Sigmoid colon (tissue), 7 donors: ENCODE results near the gene STK10. TPM values are rescaled to one million over a fixed set of nuclear protein-coding genes. Genes with fewer than 3 reads are reported as not detected.

ENCODE experiments used
- DNase-seq: peaks from one replicate; pipeline ENCODE4 v3.0.0-alpha.2; 2019
- H3K27ac ChIP-seq, 4 donors: fragments of 200-600 bp; sonication (generic); one replicate each; pipeline ENCODE4 v1.5.1; 2016 to 2019; ENCODE audit warnings: mild to moderate bottlenecking in 1 of 4
- H3K27me3 ChIP-seq, 3 donors: fragments of 200-600 bp; sonication (generic); one replicate each; pipeline ENCODE4 v1.5.1; 2019; ENCODE audit warnings: mild to moderate bottlenecking in 1 of 3
- H3K36me3 ChIP-seq, 4 donors: fragments of 200-600 bp; sonication (generic); one replicate each; pipeline ENCODE4 v1.5.1; 2016 to 2019
- H3K4me1 ChIP-seq, 4 donors: fragments of 200-600 bp; sonication (generic); one replicate each; pipeline ENCODE4 v1.5.1; 2017 to 2019
- H3K4me3 ChIP-seq, 4 donors: fragments of 200-600 bp; sonication (generic); one replicate each; pipeline ENCODE4 v1.5.1; 2017 to 2019; ENCODE audit warnings: mild to moderate bottlenecking in 2 of 4, moderate library complexity in 1 of 4
- H3K9me3 ChIP-seq, 4 donors: fragments of 200-600 bp in 3 of 4; sonication (generic) in 3 of 4; one replicate each; pipeline versions ENCODE4 v1.5.1 to v1.6.1; 2013 to 2019
- CTCF ChIP-seq, 4 experiments: fragments of 450-650 bp in 3 of 4; fragments of 200-600 bp in 1 of 4; IDR thresholded peaks; one replicate each; pipeline ENCODE4 v1.5.1; 2016 to 2019; ENCODE audit warnings: antibody characterized with exemption in 4 of 4, mild to moderate bottlenecking in 3 of 4, moderate library complexity in 2 of 4
- EP300 ChIP-seq, 4 donors: sonication (generic); formaldehyde crosslinking; IDR thresholded peaks; one replicate each; pipeline ENCODE4 v1.6.1; 2017; ENCODE audit warnings: antibody characterized with exemption in 4 of 4
- POLR2A ChIP-seq, 2 donors: fragments of 450-650 bp; IDR thresholded peaks; one replicate each; pipeline ENCODE4 v1.6.1; 2016; ENCODE audit warnings: antibody characterized with exemption in 2 of 2, mild to moderate bottlenecking in 2 of 2, moderate library complexity in 2 of 2
- POLR2AphosphoS5 ChIP-seq, 4 donors: sonication (generic); formaldehyde crosslinking; IDR thresholded peaks; one replicate each; pipeline ENCODE4 v1.6.1; 2017; ENCODE audit warnings: antibody characterized with exemption in 4 of 4
- WGBS, 2 donors: extraction: QIAGEN DNeasy Blood & Tissue Kit; methylation state at CpG; one replicate each; pipeline ENCODE4 v1.1.7; 2013; 5-methylcytosine and 5-hydroxymethylcytosine counted together
- intact Hi-C: fragments of 100-400 bp; cut with DNase I; formaldehyde crosslinking; loops from one replicate; pipeline ENCODE4 v1.15.1; 2023
- polyA plus RNA-seq, 3 donors: library from polyadenylated mRNA; stranded (reverse); fragments of 200-250 nt; gene quantifications; one replicate each; pipeline ENCODE4 v1.2.3, GENCODE V29; 2013
- total RNA-seq, 4 donors: library from RNA; depleted of rRNA; stranded (reverse); fragments of >200 nt; gene quantifications; one replicate each; pipeline ENCODE4 v1.1.0, GENCODE V29; 2016
- donor health status: healthy with polysubstance abuse.
- donor health status: Bipolar disorder and iron deficiency.
- donor health status: healthy.

Gene STK10
- total and polyA plus RNA-seq, 7 donors = 4.2 to 28.6 (median 12.5) TPM

DNA sequence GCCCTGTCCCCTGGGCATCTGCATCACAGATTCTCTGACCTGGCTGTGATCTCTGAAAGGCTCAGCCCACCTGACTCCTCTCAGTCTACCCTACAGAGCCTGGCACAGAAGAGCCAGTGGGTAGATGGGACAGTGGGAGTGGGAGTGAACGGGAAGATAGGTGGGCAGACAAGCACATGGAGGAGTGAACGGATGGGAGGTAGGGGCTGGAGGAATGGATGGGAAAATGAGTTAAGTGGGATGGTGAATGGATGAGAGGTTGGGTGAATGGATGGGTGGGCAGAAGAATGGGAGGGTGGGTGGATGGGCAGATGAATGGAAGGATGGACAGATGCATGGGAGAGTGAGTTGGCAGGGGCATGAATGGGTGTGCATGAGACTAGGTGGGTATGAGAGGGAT, 18.8 kb downstream of the STK10 start:
- H3K36me3 ChIP-seq = no peaks in the 10 kb centered on the region
- 96 to 100% methylated on average over 2 of the region's 2 CpGs for WGBS, 2 donors
- no peaks in the 10 kb centered on the region for H3K9me3 ChIP-seq
- TF ChIP-seq POLR2A (IDR thresholded peaks at IDR 0.05) (no peak), CTCF (IDR thresholded peaks at IDR 0.05) (no peak), EP300 (IDR thresholded peaks at IDR 0.05) (no peak), POLR2AphosphoS5 (IDR thresholded peaks at IDR 0.05) (no peak)
- no peaks in the 10 kb centered on the region for H3K27me3 ChIP-seq
- H3K27ac ChIP-seq = no peak overlapping the region
- intact Hi-C loops = no loop called here
- peaks cover 0 to 19% (median 12%) of the 10 kb centered on the region in 4 donors for H3K4me1 ChIP-seq
- no peak for DNase-seq
- no peak overlapping the region for H3K4me3 ChIP-seq

DNA sequence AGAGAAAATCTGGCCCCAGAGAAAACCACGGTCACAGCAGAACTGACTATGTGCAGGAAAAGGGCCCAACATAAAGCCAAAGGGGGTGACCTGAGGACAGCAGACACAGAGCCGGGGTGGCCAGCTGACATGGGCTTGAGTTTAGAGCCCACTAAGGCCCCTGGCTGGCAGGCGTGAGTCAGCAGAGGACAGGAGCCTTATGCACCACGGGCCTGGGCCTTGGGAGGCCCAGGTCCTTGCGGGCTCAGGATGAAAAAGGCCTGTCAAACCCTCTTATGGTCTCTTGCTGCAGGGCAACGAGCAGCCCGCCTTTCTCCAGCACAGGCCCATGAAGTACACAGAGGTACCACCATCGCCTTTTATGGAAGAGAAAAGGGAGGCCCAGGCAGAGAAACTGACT, 19.7 kb downstream of the STK10 start:
- Histone ChIP-seq H3K36me3 (no peaks in the 10 kb centered on the region), H3K9me3 (no peaks in the 10 kb centered on the region), H3K27ac (peak overlapping the region in 3 of 4 donors; percentile 37 to 52 (median 45)), H3K4me1 (peaks cover 0 to 20% (median 14%) of the 10 kb centered on the region in 4 donors), H3K4me3 (no peak overlapping the region), H3K27me3 (no peaks in the 10 kb centered on the region)
- intact Hi-C loops = no loop called here
- no peak for TF ChIP-seq CTCF (IDR thresholded peaks at IDR 0.05)
- no peak for TF ChIP-seq POLR2AphosphoS5 (IDR thresholded peaks at IDR 0.05)
- no peak for TF ChIP-seq EP300 (IDR thresholded peaks at IDR 0.05)
- DNase-seq = no peak
- 81 to 85% methylated on average over 8 of the region's 8 CpGs for WGBS, 2 donors

DNA sequence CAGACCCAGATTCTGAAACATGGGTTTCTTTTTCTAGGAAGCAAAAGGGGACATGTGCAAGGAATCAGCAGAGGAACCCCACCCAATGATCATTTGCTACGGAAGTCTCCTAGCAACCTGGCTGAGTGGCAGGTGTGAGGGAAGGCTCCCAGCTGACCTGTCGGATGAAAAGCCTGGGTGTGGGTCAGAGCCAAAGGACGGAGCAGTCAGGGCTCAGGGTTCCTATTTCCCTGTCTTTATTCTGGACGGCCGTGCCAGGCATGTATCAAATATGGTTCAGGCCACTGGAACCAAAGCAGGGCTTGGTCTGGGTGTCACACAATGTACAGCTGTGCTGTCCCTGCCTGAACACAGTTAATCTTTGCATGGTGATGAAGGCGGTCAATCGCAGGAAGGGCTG, 20.1 kb downstream of the STK10 start:
- 39 to 74% methylated on average over 7 of the region's 7 CpGs for WGBS, 2 donors
- H3K36me3 ChIP-seq = no peaks in the 10 kb centered on the region
- no peaks in the 10 kb centered on the region for H3K27me3 ChIP-seq
- H3K4me1 ChIP-seq = peaks cover 0 to 22% (median 14%) of the 10 kb centered on the region in 4 donors
- no peak for DNase-seq
- intact Hi-C loops = no loop called here
- H3K4me3 ChIP-seq = no peak overlapping the region
- peak overlapping the region in 2 of 4 donors; percentile 45 to 52 for H3K27ac ChIP-seq
- H3K9me3 ChIP-seq = no peaks in the 10 kb centered on the region
- no peak for TF ChIP-seq EP300 (IDR thresholded peaks at IDR 0.05)

DNA sequence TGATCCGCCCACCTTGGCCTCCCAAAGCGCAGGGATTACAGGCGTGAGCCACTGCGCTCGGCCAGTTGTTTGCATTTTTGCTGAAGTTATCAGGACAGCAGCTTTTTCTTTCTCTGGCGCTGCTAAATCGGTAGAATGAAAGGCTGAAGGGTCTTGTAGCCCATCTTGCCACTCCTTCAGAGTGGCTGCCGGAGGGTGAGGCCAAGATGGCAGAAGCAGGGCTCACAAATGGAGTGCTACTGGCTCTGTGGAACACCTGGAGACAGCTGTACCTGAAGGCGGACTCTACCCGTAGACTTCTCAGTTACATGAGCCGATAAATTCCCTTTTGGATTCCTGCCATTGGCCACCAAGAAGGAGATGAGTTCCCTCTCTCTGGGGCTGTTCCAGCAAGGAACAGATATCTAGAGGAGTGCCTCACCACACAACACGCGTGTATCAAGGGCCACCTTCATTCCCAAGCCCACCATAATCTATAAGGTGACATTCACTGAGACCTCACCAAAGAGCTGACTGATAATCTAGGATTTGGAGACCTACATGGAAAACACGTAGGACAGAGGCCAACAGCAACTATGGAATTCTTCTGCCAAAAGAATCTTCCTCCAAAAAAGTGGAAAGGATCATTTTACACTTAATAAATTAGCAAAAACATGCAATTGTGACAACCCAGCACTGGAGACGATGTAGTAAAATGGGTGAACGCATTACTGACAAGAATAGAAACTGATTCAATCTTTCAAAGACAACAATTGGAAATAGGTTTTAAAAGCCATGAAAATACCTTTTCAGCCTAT, 21.8 kb downstream of the STK10 start:
- Histone ChIP-seq H3K4me3 (no peak overlapping the region), H3K27me3 (no peaks in the 10 kb centered on the region), H3K4me1 (peaks cover 0 to 22% (median 14%) of the 10 kb centered on the region in 4 donors), H3K9me3 (no peaks in the 10 kb centered on the region), H3K27ac (peak overlapping the region in 1 of 4 donors; percentile 52), H3K36me3 (no peaks in the 10 kb centered on the region)
- TF ChIP-seq POLR2AphosphoS5 (IDR thresholded peaks at IDR 0.05) (no peak), EP300 (IDR thresholded peaks at IDR 0.05) (no peak), CTCF (IDR thresholded peaks at IDR 0.05) (no peak), POLR2A (IDR thresholded peaks at IDR 0.05) (no peak)
- DNase-seq = no peak
- 90 to 97% methylated on average over 16 of the region's 16 CpGs for WGBS, 2 donors
- intact Hi-C loops = no loop called here

- WGBS, 2 donors = 79 to 93% methylated on average over 7 of the region's 7 CpGs
- Histone ChIP-seq H3K4me3 (no peak overlapping the region), H3K27ac (peak overlapping the region in 3 of 4 donors; percentile 39 to 52 (median 40)), H3K4me1 (peaks cover 0 to 22% (median 14%) of the 10 kb centered on the region in 4 donors), H3K36me3 (no peaks in the 10 kb centered on the region), H3K27me3 (no peaks in the 10 kb centered on the region), H3K9me3 (no peaks in the 10 kb centered on the region)
- TF ChIP-seq EP300 (IDR thresholded peaks at IDR 0.05) (no peak), POLR2A (IDR thresholded peaks at IDR 0.05) (no peak), POLR2AphosphoS5 (IDR thresholded peaks at IDR 0.05) (no peak), CTCF (IDR thresholded peaks at IDR 0.05) (no peak)
- DNase-seq = no peak
- intact Hi-C loops = no loop called here
Measured at GRCh38 chr5:172165465-172165864, 22.6 kb downstream of the STK10 start.
